DMS114 treated with DMSO at 0.1 percent for 48 hours (cell line): Measurements from ENCODE around the gene NEAT1.

Source experiments
- DNase-seq: peaks from one replicate; lab custom pipeline; 2025; ENCODE audit not compliant: unreplicated experiment; lab: John Stamatoyannopoulos, UW

NEAT1 gene

DNA sequence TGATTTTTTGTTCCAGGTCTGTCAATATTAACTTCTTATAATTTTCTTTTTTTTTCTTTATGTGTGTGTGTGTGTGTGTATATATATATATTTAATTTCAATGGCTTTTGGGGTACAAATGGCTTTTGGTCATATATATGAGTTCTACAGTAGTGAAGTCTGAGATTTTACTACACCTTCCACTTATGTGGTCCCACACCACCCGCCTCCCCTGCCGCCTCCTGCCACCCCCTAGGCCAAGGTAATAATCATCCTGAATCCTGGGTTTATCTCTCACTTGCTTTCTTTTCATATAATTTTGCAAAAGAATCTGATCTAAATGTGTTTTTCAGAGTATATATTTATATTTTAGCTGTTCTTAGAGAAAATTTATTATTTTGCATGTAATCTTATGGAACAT is 11.1 kb downstream of the NEAT1 start:
- no peak for DNase-seq

DNA sequence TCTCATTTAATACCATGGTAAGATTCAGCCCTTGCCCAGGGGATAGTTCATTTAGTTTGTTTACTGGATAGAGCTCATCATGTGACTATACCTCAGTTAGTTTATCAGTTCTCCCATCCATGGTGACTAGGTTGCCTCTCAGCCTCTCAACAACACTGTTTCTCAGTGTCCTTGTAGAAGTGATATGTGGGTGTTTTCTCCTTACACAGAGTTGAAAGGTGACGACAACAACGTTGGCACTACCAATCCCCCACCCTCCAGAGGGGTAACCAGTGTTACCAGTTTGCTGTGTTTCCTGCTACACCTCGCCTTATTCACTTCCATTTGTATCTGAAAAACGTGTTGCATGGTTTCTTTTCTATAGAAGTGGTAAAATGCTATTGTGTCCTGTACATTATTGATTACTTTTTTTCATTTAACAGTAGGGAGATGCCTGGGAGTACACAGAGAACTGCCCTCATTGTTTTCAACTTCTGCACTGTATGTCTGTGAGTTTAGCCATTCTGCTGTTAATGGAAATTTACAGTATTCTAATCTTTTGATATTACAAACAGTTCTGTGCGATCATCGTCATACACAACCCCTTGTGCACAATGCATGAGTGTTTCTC is 11.6 kb downstream of the NEAT1 start:
- no peak for DNase-seq

DNA sequence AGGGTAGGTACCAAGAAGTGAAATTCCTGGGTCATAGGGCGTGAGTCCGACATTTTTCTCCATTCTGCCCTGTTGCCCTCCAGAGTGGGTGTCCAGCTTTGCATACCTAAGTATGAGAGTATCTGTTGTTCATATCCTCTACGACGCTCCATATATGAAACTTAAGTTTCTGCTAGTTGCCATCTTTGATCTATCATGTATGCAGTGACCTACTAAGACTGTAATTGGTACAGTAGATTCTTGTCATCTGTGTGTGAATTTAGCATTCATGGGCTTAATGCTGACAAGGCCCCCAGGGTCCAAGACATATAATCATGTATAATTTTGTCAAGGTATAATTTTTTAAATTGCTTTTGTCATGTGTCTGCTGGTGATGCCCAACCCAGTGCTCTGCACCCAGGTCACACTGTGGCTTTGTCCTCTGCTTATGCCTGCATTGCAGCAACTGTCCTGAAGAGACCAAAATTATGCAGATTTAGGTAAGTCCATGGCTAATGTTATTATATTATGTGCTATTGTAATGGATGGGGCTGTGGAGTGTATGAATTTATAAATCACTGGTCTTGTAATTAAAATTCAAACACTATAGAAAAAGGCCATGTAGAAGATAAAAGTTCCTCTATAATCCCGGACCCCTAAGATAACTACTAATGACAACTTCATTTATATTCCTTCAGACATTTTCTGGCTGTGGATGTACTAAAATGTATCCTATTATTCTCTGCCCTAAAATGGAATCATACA is 12.2 kb downstream of the NEAT1 start:
- DNase-seq: no peak

GRCh38 chr11:65435411-65435931 is 12.9 kb downstream of the NEAT1 start:
- no peak for DNase-seq

- no peak for DNase-seq
These were observed 13.4 kb downstream of the NEAT1 start for GRCh38 chr11:65435981-65436411.

GRCh38 chr11:65436412-65437032 is 13.9 kb downstream of the NEAT1 start:
- no peak for DNase-seq

DNA sequence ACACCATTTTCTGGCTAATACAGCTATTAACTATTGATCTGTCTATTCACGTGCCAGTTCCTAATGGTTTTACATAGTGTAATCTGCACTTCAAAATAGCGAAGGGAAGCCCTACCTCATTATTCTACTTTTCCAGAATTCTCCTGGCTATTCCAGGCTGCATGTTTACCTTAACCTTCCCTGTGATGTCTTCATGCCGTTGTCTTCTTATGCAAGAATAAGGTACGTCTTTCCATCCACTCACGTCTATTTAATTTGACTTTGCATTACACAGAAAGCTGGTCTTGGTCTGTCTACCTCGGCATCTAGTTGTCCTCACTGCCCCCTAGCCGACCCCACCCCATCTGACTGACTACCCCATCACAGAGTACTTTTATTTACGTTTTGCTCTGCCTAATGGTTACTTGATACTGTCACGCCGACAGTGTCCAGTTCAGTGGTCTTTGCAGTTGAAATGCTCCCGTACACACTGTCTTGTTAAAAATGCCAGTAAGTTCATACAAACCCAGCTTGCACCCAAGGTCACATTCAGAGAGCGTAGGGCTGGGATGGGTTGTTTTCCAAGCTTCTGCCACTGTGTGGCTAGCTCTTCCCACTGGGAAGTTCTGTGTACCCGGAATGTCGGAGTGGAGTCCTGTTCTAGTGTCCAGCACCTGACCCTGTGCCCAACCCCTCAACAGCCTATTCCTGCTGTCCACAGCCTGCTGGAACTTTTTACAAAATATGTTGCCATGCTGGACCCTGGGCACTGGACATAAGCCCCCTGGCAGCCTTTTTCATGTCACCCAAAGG is 15.0 kb downstream of the NEAT1 start:
- no peak for DNase-seq

DNA sequence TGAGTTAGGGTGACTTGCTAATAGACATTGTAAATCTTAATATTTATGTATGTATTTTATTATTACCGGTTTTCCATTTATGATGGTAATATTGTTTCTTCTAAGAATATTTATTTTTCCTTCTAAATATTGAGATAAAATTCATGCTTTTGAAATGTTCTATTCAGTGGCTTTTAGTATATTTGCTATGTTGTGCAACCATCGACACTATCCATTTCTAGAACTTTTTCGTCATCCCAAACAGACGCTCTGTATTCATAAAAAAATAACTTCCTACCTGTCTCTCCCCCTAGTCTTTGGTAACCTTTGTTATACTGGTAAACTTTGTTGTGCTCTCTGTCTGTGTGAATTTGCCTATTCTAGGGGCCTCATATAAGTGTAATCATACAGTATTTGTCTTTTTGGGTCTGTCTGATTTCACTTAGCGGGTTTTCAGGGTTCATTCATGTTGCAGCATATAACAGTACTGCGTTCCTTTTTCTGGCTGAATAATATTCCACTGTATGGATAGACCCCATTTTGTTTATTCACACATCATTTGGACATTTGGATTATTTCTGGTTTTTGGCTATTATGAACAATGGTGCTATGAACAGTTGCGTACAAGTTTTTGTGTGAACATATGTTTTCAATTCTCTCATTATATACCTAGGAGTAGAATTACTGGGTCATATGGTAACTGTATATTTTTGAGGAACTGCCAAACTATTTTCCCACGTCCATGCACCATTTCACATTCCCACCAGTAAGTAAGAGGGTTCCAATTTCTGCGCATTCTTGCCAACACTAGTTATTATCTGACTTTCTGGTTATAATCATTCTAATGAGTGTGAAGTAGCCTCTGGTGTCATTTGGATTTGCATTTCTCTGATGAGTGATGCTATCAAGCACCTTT is 15.9 kb downstream of the NEAT1 start:
- no peak for DNase-seq

DNA sequence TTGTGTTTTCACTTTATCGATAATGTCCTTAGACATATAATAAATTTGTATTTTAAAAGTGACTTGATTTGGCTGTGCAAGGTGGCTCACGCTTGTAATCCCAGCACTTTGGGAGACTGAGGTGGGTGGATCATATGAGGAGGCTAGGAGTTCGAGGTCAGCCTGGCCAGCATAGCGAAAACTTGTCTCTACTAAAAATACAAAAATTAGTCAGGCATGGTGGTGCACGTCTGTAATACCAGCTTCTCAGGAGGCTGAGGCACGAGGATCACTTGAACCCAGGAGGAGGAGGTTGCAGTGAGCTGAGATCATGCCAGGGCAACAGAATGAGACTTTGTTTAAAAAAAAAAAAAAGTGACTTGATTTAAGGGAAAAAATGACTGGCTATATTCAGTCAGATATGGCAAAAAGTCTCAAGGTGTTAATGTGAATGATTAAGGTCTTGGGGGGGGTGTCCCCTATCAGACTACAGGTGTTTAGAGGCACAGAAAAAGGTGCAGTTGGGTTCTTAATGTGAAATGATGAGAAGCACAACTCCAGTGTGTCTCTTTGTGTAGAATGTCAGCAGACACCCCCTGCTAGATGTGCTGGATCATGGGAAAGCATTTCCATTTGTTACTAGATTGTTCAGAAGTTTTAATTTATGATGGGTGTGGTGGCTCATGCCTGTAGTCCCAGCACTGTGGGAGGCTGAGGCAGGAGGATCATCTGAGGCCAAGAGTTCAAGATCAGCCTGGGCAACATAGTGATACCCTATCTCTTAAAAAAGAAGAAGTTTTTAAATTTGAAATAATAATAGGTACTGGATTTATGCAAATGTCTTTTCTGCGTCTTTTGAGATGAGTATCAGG is 17.0 kb downstream of the NEAT1 start:
- DNase-seq: no peak

DNA sequence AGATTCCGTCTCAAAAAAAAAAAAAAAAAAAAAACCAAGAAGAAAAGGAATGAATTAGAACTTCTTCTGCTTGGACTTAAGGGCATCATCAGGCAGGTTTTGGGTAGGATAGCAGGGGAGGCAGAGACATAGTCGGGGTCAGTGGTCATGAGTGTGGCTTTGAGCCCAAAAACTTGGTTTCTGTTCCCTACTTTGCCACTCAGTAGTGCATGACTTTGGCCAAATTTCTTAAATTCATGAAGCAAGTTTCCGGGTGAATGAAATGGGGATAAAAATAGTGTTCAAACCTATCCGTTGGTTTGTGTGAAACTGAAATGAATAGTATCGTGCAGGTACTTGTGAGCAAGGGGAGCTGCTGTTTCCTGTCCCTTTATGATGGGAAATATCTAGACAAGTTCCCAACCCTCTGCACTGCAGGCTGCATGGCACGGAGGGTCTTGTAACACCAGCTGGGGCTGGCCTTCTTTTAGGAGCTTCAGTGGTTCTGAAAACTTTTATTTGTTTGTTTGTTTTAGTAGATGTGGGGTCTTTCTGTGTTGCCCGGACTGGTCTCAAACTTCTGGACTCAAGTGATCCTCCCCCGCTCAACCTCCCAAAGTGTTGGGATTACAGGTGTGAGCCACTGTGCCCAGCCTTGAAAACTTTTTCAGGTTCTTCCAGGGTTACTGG is 18.4 kb downstream of the NEAT1 start:
- DNase-seq: no peak

DNA sequence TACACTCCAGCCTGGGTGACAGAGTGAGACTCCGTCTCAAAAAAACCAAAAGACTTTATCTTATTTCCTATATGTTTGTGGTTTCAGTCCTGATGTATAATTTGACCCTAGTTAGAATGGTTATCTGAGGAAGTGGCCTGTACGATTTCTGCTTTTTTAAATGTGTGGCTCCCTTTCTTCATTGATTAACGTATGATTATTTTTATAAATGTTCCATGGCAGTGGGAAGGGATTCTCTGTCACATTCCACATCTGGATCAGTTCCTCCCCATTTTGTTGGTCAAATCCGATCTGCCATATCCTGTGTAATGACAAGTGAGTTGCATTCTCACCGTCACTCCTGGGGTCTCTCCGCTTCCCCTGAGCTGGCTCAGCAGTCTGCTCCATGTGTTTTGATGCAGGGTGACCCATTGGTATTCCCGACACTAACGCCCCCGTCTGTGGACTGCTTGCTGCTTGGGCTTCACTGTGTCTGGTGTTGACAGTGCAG is 20.3 kb downstream of the NEAT1 start:
- no peak for DNase-seq

DNA sequence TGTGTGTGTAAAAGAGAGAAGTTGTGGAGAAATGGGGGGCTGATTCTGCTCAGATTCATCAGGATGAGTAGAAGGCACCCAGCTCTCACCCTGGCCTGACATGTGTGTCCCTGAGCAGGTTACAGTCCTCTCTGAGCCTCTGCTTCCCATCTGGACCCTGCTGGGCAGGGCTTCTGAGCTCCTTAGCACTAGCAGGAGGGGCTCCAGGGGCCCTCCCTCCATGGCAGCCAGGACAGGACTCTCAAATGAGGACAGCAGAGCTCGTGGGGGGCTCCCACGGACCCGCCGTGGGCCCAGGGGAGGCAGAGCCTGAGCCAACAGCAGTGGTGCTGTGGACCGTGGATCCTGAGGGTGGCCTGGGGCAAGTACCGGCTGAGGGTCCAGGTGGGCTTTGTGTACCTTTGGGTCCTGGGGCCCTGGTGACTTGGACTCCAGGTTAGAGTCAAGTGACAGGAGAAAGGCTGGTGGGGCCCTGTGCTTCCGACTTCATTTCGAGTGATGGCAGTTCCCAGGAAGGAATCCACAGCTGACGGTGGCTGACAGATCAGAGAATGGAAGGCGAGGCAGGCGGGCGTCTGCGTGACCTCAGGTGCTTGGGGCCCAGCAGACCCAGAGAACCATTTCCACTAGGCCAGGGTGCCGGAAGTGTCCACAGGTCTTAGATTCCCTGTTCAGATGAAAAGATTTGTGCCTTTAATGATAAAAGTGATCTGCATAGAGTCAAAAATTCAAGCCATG is 21.9 kb downstream of the NEAT1 start:
- no peak for DNase-seq

GRCh38 chr11:65445101-65445603 is 22.6 kb downstream of the NEAT1 start:
- no peak for DNase-seq

GRCh38 chr11:65445604-65446445 is 23.2 kb downstream of the NEAT1 start:
- no peak for DNase-seq

- no peak for DNase-seq
These were observed 24.1 kb downstream of the NEAT1 start for GRCh38 chr11:65446446-65447277.

- no peak for DNase-seq
These were observed 25.4 kb downstream of the NEAT1 start for GRCh38 chr11:65448074-65448417.
